Measurements from ENCODE around the gene MAPK8. TPM values are rescaled to one million over a fixed set of nuclear protein-coding genes. Genes with fewer than 3 reads are reported as not detected.

Gene MAPK8
- total and polyA plus RNA-seq, 2 of the 4 experiments (the other 2 are of a cell fraction) = 41.5 to 54.7 TPM

DNA sequence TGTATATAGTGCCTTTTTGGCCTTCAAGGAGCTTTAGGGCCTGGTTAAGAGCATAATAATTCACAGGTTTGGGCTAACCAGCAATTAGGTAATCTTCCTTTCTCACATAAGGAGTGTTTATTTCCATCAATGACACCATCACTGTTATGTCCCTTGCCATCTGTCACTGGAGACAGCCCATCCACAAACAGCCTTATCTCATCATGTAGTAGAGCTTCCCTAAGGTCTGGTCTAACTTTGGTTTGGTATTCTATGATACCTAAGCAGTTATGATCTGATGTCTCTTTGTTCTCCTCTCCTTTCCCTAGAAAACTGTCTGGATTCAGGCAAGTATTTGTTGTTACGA is 26.4 kb downstream of the MAPK8 start:
- intact Hi-C loops (cut with micrococcal nuclease) (no loop called here), dilution Hi-C loops (cut with HindIII; ENCODE audit: low sequenced_read_pairs, unreplicated experiment) (no loop called here), in situ Hi-C loops (cut with MboI; ENCODE audit: low sequenced_read_pairs) (no loop called here)
- Histone ChIP-seq H3K4ac (ENCODE audit: low read depth, low read length) (no peak overlapping the region), H3K23ac (ENCODE audit: low read depth, low read length) (no peak overlapping the region), H2BK120ac (ENCODE audit: low read depth, low read length) (no peak overlapping the region), H3K56ac (ENCODE audit: extremely low read depth, insufficient read depth, low read length) (no peak overlapping the region), H3K27ac (ENCODE audit: insufficient read depth, low read length) (no peak overlapping the region), H3K9ac (ENCODE audit: low read depth, low read length) (no peak overlapping the region), H2BK5ac (ENCODE audit: low read depth, low read length, poor library complexity, severe bottlenecking) (no peak overlapping the region), H4K20me1 (ENCODE audit: insufficient read depth, low read length) (peaks cover 40% of the 10 kb centered on the region), H2AFZ (replicated peaks; ENCODE audit: low read length, poor library complexity) (no peak overlapping the region), H3K9me1 (ENCODE audit: insufficient read depth, low read length) (peaks cover 5% of the 10 kb centered on the region), H3K27me3 (ENCODE audit: control insufficient read depth, insufficient read depth, low read length) (no peaks in the 10 kb centered on the region), H4K8ac (ENCODE audit: low read depth in 2 of 2, low read length in 2 of 2) (no peak overlapping the region), H4K91ac (ENCODE audit: insufficient read depth, low read depth, low read length) (no peak overlapping the region), H2AK9ac (replicated peaks; ENCODE audit: low read depth, low read length, poor library complexity) (no peak overlapping the region), H3K4me2 (ENCODE audit: low read depth, low read length) (no peak overlapping the region), H3K9me3 (ENCODE audit: control insufficient read depth, insufficient read depth, low read length) (peaks cover 5% of the 10 kb centered on the region), H3K18ac (ENCODE audit: low read depth, low read length) (no peak overlapping the region), H3K36me3 (ENCODE audit: control insufficient read depth, insufficient read depth, low read length) (peaks cover 12% of the 10 kb centered on the region), H2AK5ac (ENCODE audit: low read depth, low read length) (no peak overlapping the region), H2BK15ac (ENCODE audit: low read depth, low read length) (no peak overlapping the region), H3K4me1 (ENCODE audit: control insufficient read depth, insufficient read depth, low read length) (0 out of 2 replicates have a peak, but pooled peaks cover 2% of the 10 kb centered on the region), H3K4me3 (ENCODE audit: insufficient read depth, low read depth, low read length) (no peak overlapping the region), H2BK20ac (ENCODE audit: low read depth, low read length) (no peak overlapping the region), H3K14ac (replicated peaks; ENCODE audit: low read depth, low read length) (no peak overlapping the region), H3K79me1 (ENCODE audit: low read depth in 1 of 2, low read length in 2 of 2) (peaks cover 50 to 60% of the 10 kb centered on the region in 2 experiments), H4K5ac (ENCODE audit: low read depth, low read length) (no peak overlapping the region)
- no CpG with 5 or more reads among the region's 1 CpG for WGBS, 2 experiments (ENCODE audit: extremely low coverage in 2 of 2, insufficient read length in 1 of 2)
- TF ChIP-seq MXI1 (IDR thresholded peaks at IDR 0.05; ENCODE audit: borderline replicate concordance, low read depth, low read length) = no peak
- TF ChIP-seq, protein P1, sequence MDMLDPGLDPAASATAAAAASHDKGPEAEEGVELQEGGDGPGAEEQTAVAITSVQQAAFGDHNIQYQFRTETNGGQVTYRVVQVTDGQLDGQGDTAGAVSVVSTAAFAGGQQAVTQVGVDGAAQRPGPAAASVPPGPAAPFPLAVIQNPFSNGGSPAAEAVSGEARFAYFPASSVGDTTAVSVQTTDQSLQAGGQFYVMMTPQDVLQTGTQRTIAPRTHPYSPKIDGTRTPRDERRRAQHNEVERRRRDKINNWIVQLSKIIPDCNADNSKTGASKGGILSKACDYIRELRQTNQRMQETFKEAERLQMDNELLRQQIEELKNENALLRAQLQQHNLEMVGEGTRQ (IDR thresholded peaks at IDR 0.05; ENCODE audit: low read depth, low read length) = no peak
- TF ChIP-seq, protein P2, sequence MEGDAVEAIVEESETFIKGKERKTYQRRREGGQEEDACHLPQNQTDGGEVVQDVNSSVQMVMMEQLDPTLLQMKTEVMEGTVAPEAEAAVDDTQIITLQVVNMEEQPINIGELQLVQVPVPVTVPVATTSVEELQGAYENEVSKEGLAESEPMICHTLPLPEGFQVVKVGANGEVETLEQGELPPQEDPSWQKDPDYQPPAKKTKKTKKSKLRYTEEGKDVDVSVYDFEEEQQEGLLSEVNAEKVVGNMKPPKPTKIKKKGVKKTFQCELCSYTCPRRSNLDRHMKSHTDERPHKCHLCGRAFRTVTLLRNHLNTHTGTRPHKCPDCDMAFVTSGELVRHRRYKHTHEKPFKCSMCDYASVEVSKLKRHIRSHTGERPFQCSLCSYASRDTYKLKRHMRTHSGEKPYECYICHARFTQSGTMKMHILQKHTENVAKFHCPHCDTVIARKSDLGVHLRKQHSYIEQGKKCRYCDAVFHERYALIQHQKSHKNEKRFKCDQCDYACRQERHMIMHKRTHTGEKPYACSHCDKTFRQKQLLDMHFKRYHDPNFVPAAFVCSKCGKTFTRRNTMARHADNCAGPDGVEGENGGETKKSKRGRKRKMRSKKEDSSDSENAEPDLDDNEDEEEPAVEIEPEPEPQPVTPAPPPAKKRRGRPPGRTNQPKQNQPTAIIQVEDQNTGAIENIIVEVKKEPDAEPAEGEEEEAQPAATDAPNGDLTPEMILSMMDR (conservative IDR thresholded peaks at IDR 0.05; ENCODE audit: low read depth, low read length) = no peak
- TF ChIP-seq POLR2A (IDR thresholded peaks at IDR 0.05; ENCODE audit: low read depth, low read length) = no peak
- TF ChIP-seq BHLHE40 (IDR thresholded peaks at IDR 0.05; ENCODE audit: low read depth, low read length) = no peak
- no peak for TF ChIP-seq RAD21 (IDR thresholded peaks at IDR 0.05; ENCODE audit: low read length)
- TF ChIP-seq MAFK (IDR thresholded peaks at IDR 0.05; ENCODE audit: low read depth, low read length) = no peak
- TF ChIP-seq, protein P3, sequence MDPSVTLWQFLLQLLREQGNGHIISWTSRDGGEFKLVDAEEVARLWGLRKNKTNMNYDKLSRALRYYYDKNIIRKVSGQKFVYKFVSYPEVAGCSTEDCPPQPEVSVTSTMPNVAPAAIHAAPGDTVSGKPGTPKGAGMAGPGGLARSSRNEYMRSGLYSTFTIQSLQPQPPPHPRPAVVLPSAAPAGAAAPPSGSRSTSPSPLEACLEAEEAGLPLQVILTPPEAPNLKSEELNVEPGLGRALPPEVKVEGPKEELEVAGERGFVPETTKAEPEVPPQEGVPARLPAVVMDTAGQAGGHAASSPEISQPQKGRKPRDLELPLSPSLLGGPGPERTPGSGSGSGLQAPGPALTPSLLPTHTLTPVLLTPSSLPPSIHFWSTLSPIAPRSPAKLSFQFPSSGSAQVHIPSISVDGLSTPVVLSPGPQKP (IDR thresholded peaks at IDR 0.05; ENCODE audit: borderline replicate concordance, low read depth, low read length) = no peak
- TF ChIP-seq SMC3 (IDR thresholded peaks at IDR 0.05; ENCODE audit: low read depth, low read length) = no peak
- TF ChIP-seq RCOR1 (IDR thresholded peaks at IDR 0.05; ENCODE audit: insufficient replicate concordance, low read length) = no peak
- no peak for TF ChIP-seq MAZ (IDR thresholded peaks at IDR 0.05; ENCODE audit: borderline replicate concordance, low read depth, low read length)
- no peak for TF ChIP-seq FOS (IDR thresholded peaks at IDR 0.05; ENCODE audit: low read depth, low read length)
- no peak for TF ChIP-seq NFE2L2 (IDR thresholded peaks at IDR 0.05; ENCODE audit: low read depth, low read length)
- TF ChIP-seq RFX5 (IDR thresholded peaks at IDR 0.05; ENCODE audit: low read depth, low read length) = no peak
- no peak for TF ChIP-seq CHD1 (IDR thresholded peaks at IDR 0.05; ENCODE audit: low read depth, low read length)
- no peak for ATAC-seq (ENCODE audit: low read depth)
- no peak for DNase-seq
- ChIA-PET POLR2A (ENCODE audit: unreplicated experiment) (no interaction called here), CTCF (no interaction called here)
- no TSS peak for BruUV-seq (replicated peaks)

Data from IMR-90 (cell line).